ENCODE measurements around the gene RTTN.
A peak's percentile ranks its signal among the peaks of the same experiment; 100 is the strongest.

RTTN gene

DNA sequence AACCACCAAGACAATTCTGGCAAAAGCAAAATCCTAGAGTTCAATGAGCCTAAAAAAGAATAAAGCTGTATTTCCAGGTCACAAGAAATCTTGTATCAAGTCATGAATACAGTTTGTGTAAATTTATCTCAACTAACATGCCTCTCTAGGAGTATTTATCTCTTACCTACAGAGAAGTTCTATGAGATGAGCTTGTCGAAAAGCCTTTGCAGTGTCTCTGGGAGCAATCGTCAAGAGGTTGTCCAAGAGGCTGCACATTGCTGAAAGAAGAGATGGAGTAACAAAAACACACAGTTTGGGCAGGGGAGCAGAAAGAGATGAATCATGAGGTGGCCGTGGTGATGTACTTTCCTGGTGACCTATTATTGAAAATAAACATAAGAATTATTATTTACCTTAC, 145.8 kb downstream of the RTTN start:
- CTCF ChIA-PET: interaction anchor here (1.0 to 1.2 kb wide), 2 partner anchors 10 to 23 kb away, joined by 3 to 4 read pairs; no protein-coding TSS in a partner anchor
- no peak for DNase-seq (ENCODE audit: extremely low spot score)
- POLR2A ChIA-PET: no interaction called here
- no peak for TF ChIP-seq CTCF (IDR thresholded peaks at IDR 0.05; ENCODE audit: control extremely low read depth, extremely low read depth, low read depth, missing control alignments)

DNA sequence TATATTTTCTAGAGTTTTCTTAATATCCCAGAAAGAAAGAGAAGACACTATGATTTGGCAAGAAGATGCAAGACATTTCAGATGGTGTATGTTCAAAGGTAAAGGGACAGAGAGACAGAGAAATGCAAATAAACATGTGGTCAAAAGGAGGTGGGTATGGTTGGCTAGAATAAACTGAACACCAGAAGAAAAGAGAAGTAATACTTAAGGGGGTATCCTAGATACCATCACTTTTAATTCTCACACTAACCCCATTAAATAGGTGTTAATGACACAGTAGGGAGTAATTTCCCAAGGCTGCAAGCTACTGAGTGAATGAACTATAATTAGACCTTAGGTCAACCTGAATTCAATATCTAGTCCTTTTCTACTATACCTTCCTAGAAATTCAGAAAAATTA, 146.6 kb downstream of the RTTN start:
- ChIA-PET POLR2A (no interaction called here), CTCF (interaction anchor here (1.0 to 1.4 kb wide), 2 partner anchors 8 to 22 kb away, joined by 3 read pairs; no protein-coding TSS in a partner anchor)
- DNase-seq (ENCODE audit: extremely low spot score): peak; percentile 62
- TF ChIP-seq CTCF (IDR thresholded peaks at IDR 0.05; ENCODE audit: control extremely low read depth, extremely low read depth, low read depth, missing control alignments): no peak

GRCh38 chr18:70047931-70048603, 157.4 kb downstream of the RTTN start:
- POLR2A ChIA-PET: no interaction called here
- no peak for TF ChIP-seq CTCF (IDR thresholded peaks at IDR 0.05; ENCODE audit: control extremely low read depth, extremely low read depth, low read depth, missing control alignments)
- CTCF ChIA-PET: no interaction called here
- no peak for DNase-seq (ENCODE audit: extremely low spot score)

GRCh38 chr18:70046796-70047195, 158.7 kb downstream of the RTTN start:
- DNase-seq (ENCODE audit: extremely low spot score): no peak
- CTCF ChIA-PET: interaction anchor here (2.1 kb wide), 1 partner anchor 10 kb away, joined by 6 read pairs; no protein-coding TSS in a partner anchor
- POLR2A ChIA-PET: no interaction called here
- TF ChIP-seq CTCF (IDR thresholded peaks at IDR 0.05; ENCODE audit: control extremely low read depth, extremely low read depth, low read depth, missing control alignments): no peak

- CTCF ChIA-PET: interaction anchor here (0.9 to 2.1 kb wide), 2 partner anchors 10 to 36 kb away, joined by 3 to 6 read pairs; no protein-coding TSS in a partner anchor
- POLR2A ChIA-PET: no interaction called here
Observed at GRCh38 chr18:70046207-70046606, 159.3 kb downstream of the RTTN start.

GRCh38 chr18:70044632-70045031, 160.9 kb downstream of the RTTN start:
- TF ChIP-seq CTCF (IDR thresholded peaks at IDR 0.05; ENCODE audit: control extremely low read depth, extremely low read depth, low read depth, missing control alignments): no peak
- ChIA-PET CTCF (interaction anchor here (1.1 to 2.1 kb wide), 4 partner anchors 8 to 26 kb away, joined by 3 to 6 read pairs (median 3); no protein-coding TSS in a partner anchor), POLR2A (no interaction called here)
- no peak for DNase-seq (ENCODE audit: extremely low spot score)

More at GRCh38 chr18:70046207-70046606, 159.3 kb downstream of the RTTN start:
- no peak for TF ChIP-seq CTCF (IDR thresholded peaks at IDR 0.05; ENCODE audit: control extremely low read depth, extremely low read depth, low read depth, missing control alignments)
- no peak for DNase-seq (ENCODE audit: extremely low spot score)

All from GM10248 (cell line).